ENCODE results near the gene PPIC. TPM values are rescaled to one million over a fixed set of nuclear protein-coding genes. Genes with fewer than 3 reads are reported as not detected.

The PPIC gene
- total RNA-seq, 1 experiment from 2014 or later = 45.8 TPM

DNA sequence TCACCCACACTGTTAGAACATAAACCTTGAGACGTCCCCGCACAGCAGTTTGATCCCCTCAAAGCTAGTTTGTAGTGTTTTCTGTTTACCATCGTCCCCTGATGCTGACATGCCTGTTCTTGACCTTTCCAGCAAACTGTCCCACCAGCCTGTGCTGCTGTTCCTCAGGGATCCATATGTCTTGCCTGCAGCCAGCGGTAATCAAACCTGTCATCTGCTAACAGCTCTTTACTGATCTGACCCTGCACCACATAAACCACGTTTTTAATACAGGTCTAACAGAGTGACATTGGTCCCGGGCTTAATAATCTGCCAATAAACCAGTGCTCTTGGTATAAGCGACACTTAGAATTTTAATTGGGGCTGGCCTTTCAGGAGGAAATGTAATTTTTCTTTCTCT is 34.7 kb downstream of the PPIC start:
- H3K27ac ChIP-seq (ENCODE audit: low read length) = no peak overlapping the region
- ATAC-seq (no peak), DNase-seq (ENCODE audit: low read depth, low spot score) (no peak)
- H3K27me3 ChIP-seq (ENCODE audit: control insufficient read depth, insufficient read depth, low read length) = no peaks in the 10 kb centered on the region
- no peaks in the 10 kb centered on the region; the same call in 1 of the 2 replicates for H3K36me3 ChIP-seq (ENCODE audit: control insufficient read depth, insufficient read depth, low read length)
- ChIA-PET CTCF (no interaction called here), POLR2A (no interaction called here)
- in situ Hi-C loops (cut with HindIII; ENCODE audit: low pct_unique_long_range_greater_than_20kb, low sequenced_read_pairs) (no loop called here), intact Hi-C loops (cut with micrococcal nuclease; ENCODE audit: unreplicated experiment) (loop anchor here (10.0 kb wide), 1 partner anchor 487 kb away; no protein-coding TSS in a partner anchor)
- H3K4me1 ChIP-seq (ENCODE audit: control insufficient read depth, insufficient read depth, low read length) = no peaks in the 10 kb centered on the region
- no peak for TF ChIP-seq CTCF (IDR thresholded peaks at IDR 0.05)
- TF ChIP-seq SIN3A (IDR thresholded peaks at IDR 0.05; ENCODE audit: borderline replicate concordance, insufficient read depth, low read depth, low read length) = no peak
- TF ChIP-seq TCF7L2 (IDR thresholded peaks at IDR 0.05; ENCODE audit: low read depth, low read length) = no peak
- no peak for TF ChIP-seq POLR2AphosphoS5 (IDR thresholded peaks at IDR 0.05; ENCODE audit: low read depth, low read length)
- TF ChIP-seq REST (IDR thresholded peaks at IDR 0.05; ENCODE audit: insufficient read depth in 1 of 2, low read depth in 2 of 2, low read length in 1 of 2) = no peak
- BruUV-seq (replicated peaks) = no TSS peak
- H3K9me3 ChIP-seq (ENCODE audit: control insufficient read depth, insufficient read depth, low read depth, low read length) = no peaks in the 10 kb centered on the region
- no peak overlapping the region for H3K4me3 ChIP-seq (ENCODE audit: low read depth in 2 of 2, low read length in 2 of 2)

DNA sequence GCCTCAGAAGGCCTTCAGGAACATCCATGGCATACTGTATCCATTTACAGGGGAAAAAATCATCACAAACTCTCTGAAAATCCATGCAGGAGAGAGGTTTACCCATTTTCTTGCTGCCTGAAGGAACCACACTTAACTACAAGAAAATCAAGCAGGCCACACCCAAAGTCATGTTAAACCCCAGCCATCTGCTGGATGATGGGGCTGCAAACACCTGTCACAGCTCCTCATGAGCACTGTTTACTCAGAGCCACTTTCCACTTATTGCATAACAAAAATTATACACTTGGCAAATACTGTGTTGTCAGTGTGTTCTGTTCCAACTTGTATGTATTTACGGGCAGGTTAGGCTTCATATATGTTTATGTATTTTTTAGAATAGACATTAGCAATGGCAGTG is 35.8 kb downstream of the PPIC start:
- H3K36me3 ChIP-seq (ENCODE audit: control insufficient read depth, insufficient read depth, low read length) = no peaks in the 10 kb centered on the region; the same call in 1 of the 2 replicates
- DNase-seq (ENCODE audit: low read depth, low spot score) = no peak
- BruUV-seq (replicated peaks) = no TSS peak
- H3K9me3 ChIP-seq (ENCODE audit: control insufficient read depth, insufficient read depth, low read depth, low read length) = no peaks in the 10 kb centered on the region
- H3K27ac ChIP-seq (ENCODE audit: low read length) = no peak overlapping the region
- H3K4me1 ChIP-seq (ENCODE audit: control insufficient read depth, insufficient read depth, low read length) = no peaks in the 10 kb centered on the region
- intact Hi-C loops (cut with micrococcal nuclease; ENCODE audit: unreplicated experiment) = loop anchor here (10.0 kb wide), 1 partner anchor 486 kb away; no protein-coding TSS in a partner anchor
- H3K27me3 ChIP-seq (ENCODE audit: control insufficient read depth, insufficient read depth, low read length) = no peaks in the 10 kb centered on the region
- no peak overlapping the region for H3K4me3 ChIP-seq (ENCODE audit: low read depth in 2 of 2, low read length in 2 of 2)
- POLR2A ChIA-PET = no interaction called here
- in situ Hi-C loops (cut with HindIII; ENCODE audit: low pct_unique_long_range_greater_than_20kb, low sequenced_read_pairs) = no loop called here
- TF ChIP-seq TCF7L2 (IDR thresholded peaks at IDR 0.05; ENCODE audit: low read depth, low read length) (no peak), POLR2AphosphoS5 (IDR thresholded peaks at IDR 0.05; ENCODE audit: low read depth, low read length) (no peak), SIN3A (IDR thresholded peaks at IDR 0.05; ENCODE audit: borderline replicate concordance, insufficient read depth, low read depth, low read length) (no peak), CTCF (IDR thresholded peaks at IDR 0.05) (no peak), REST (IDR thresholded peaks at IDR 0.05; ENCODE audit: insufficient read depth in 1 of 2, low read depth in 2 of 2, low read length in 1 of 2) (no peak)
- CTCF ChIA-PET = no interaction called here
- ATAC-seq = no peak

All from Panc1 (cell line).